GM12878 (cell line): ENCODE results near the gene COL19A1. TPM values are rescaled to one million over a fixed set of nuclear protein-coding genes. Genes with fewer than 3 reads are reported as not detected.

Experiments
- CREM ChIP-seq: IDR thresholded peaks from 2 replicates; pipeline ENCODE4 v1.6.1; 2014; ENCODE audit warnings: antibody characterized with exemption, low read depth
- EP300 ChIP-seq, 2 experiments: fragments of 150-350 bp in 1 of 2; IDR thresholded peaks; 2 replicates each; pipeline ENCODE4 v1.6.1; 2011 to 2012; ENCODE audit warnings: low read depth in 2 of 2, low read length in 2 of 2, borderline replicate concordance in 1 of 2, improper control_type of control experiment in 1 of 2, inconsistent platforms in 1 of 2; ENCODE audit not compliant: control insufficient read depth in 1 of 2
- IKZF1 ChIP-seq: fragments of 450-650 bp; conservative IDR thresholded peaks from 2 replicates; pipeline ENCODE4 v1.6.1; 2017; ENCODE audit warnings: antibody characterized with exemption, mild to moderate bottlenecking
- IKZF2 ChIP-seq, 2 experiments: fragments of 450-650 bp; IDR thresholded peaks; 2 replicates each; pipeline ENCODE4 v1.6.1; 2017; ENCODE audit warnings: mild to moderate bottlenecking in 2 of 2, moderate library complexity in 2 of 2
- JUNB ChIP-seq: IDR thresholded peaks from 2 replicates; pipeline ENCODE4 v1.6.1; 2016; ENCODE audit warnings: antibody characterized with exemption, mild to moderate bottlenecking
- NRF1 ChIP-seq: conservative IDR thresholded peaks from 2 replicates; pipeline ENCODE4 v1.6.1; 2011; ENCODE audit warnings: mild to moderate bottlenecking, low read depth, low read length, improper control_type of control experiment
- SIN3A ChIP-seq: IDR thresholded peaks from 2 replicates; pipeline ENCODE4 v1.6.1; 2012; ENCODE audit warnings: low read depth, low read length, improper control_type of control experiment
- USF1 ChIP-seq: IDR thresholded peaks from 2 replicates; pipeline ENCODE4 v1.6.1; 2011; ENCODE audit warnings: borderline replicate concordance, low read depth, mild to moderate bottlenecking, moderate library complexity, mixed read lengths, low read length; ENCODE audit not compliant: insufficient read depth; ENCODE audit errors: extremely low read length
- ZNF384 ChIP-seq: IDR thresholded peaks from 2 replicates; pipeline ENCODE4 v1.6.1; 2012; ENCODE audit warnings: low read depth, mild to moderate bottlenecking, low read length, improper control_type of control experiment, borderline replicate concordance
- ZNF687 ChIP-seq: fragments of 450-650 bp; IDR thresholded peaks from 2 replicates; pipeline ENCODE4 v1.6.1; 2017; ENCODE audit warnings: mild to moderate bottlenecking, moderate library complexity
- polyA plus RNA-seq, 11 experiments: library from polyadenylated mRNA; depleted of rRNA in 4 of 11; unstranded in 6 of 11; stranded (reverse) in 5 of 11; fragments of >200 nt; fragmentation: Nextera tagmentation in 4 of 11; fragmentation: Illumina TruSeq in 1 of 11; extraction: Ambion mirVana in 4 of 11; extraction: Trizol in 1 of 11; gene quantifications; 1 replicate in 1 of 11; 2 replicates in 10 of 11; pipeline versions ENCODE4 v1.2.1 to v1.2.3, GENCODE V29; 2011 to 2016; ENCODE audit warnings: inconsistent platforms in 2 of 11, missing spikeins in 2 of 11, low read depth in 1 of 11
- total RNA-seq, 4 experiments: library from RNA; depleted of rRNA in 3 of 4; stranded (reverse); fragments of >200 nt in 3 of 4; fragmentation: Illumina TruSeq in 1 of 4; extraction: Trizol in 1 of 4; gene quantifications; 2 replicates each; pipeline versions ENCODE4 v1.2.1 to v1.2.3, GENCODE V29; 2013 to 2021

Gene COL19A1
- total and polyA plus RNA-seq, 10 of the 15 experiments (the other 5 are each of a cell fraction or from before 2014, with no cell fraction given), result 1.1 to 13.5 (median 4.1) TPM

GRCh38 chr6:69985180-69985579, 118.8 kb downstream of the COL19A1 start (continued):
- TF ChIP-seq EP300 (IDR thresholded peaks at IDR 0.05; ENCODE audit: borderline replicate concordance in 1 of 2, control insufficient read depth in 1 of 2, low read depth in 2 of 2, low read length in 2 of 2), result no peak
- TF ChIP-seq NRF1, result no peak
- TF ChIP-seq IKZF1, result no peak
- TF ChIP-seq ZNF384, result no peak
- TF ChIP-seq IKZF2 (IDR thresholded peaks at IDR 0.05), result no peak
- no peak for TF ChIP-seq ZNF687
- no peak for TF ChIP-seq USF1
- no peak for TF ChIP-seq CREM
- TF ChIP-seq SIN3A, result no peak
- 0 out of 2 replicates have a peak, but pooled peaks have one; percentile 21 for TF ChIP-seq JUNB
